PC-3 (cell line): ENCODE results near the gene TWNK. TPM values are rescaled to one million over a fixed set of nuclear protein-coding genes. Genes with fewer than 3 reads are reported as not detected.

Experiments
- ATAC-seq: fragments of 200-7000 bp; cut with Tn5 transposase; 2 replicates; pipeline ENCODE4 v1.9.1; 2020; ENCODE audit warnings: mild to moderate bottlenecking, moderate library complexity
- BruUV-seq: library from RNA; stranded (reverse); fragments of 400-500 nt; replicated peaks from 2 replicates; lab custom pipeline; 2021; lab: Mats Ljungman, UMichigan
- CTCF ChIA-PET: fragments of 300-600 bp; sonication (Branson Sonifier 250); formaldehyde crosslinking; loops from one replicate; lab custom pipeline; 2022; ENCODE audit warnings: antibody characterized with exemption; lab: Charles Lee
- POLR2A ChIA-PET: fragments of 300-600 bp; sonication (Branson Sonifier 250); formaldehyde crosslinking; loops from one replicate; lab custom pipeline; 2022; ENCODE audit warnings: antibody characterized with exemption; ENCODE audit not compliant: unreplicated experiment; lab: Charles Lee
- DNase-seq: peaks from one replicate; pipeline ENCODE4 v3.0.0-alpha.2; 2015
- H2AFZ ChIP-seq: fragments of 300-600 bp; sonication (generic); 2 replicates; pipeline ENCODE4 v1.6.0; 2016; ENCODE audit warnings: antibody characterized with exemption, low read length
- H3F3A ChIP-seq: fragments of 300-600 bp; sonication (generic); one replicate; pipeline ENCODE4 v1.6.0; 2017; ENCODE audit warnings: antibody characterized with exemption, low read length, control low read depth, mild to moderate bottlenecking; ENCODE audit not compliant: unreplicated experiment
- H3K27ac ChIP-seq: fragments of 300-600 bp; sonication (generic); 2 replicates; pipeline ENCODE4 v1.5.1; 2016; ENCODE audit warnings: mild to moderate bottlenecking, low read length
- H3K27me3 ChIP-seq: fragments of 300-600 bp; sonication (generic); 2 replicates; pipeline ENCODE4 v1.6.1; 2016; ENCODE audit warnings: low read length, mixed read lengths
- H3K36me3 ChIP-seq: fragments of 300-600 bp; sonication (generic); 2 replicates; pipeline ENCODE4 v1.6.1; 2016; ENCODE audit warnings: low read depth, mixed run types, low read length, mixed read lengths
- H3K4me1 ChIP-seq: fragments of 300-600 bp; sonication (generic); 2 replicates; pipeline ENCODE4 v1.5.1; 2016; ENCODE audit warnings: low read length; ENCODE audit not compliant: insufficient read depth
- H3K4me2 ChIP-seq: fragments of 300-600 bp; sonication (generic); 2 replicates; pipeline ENCODE4 v1.6.0; 2016; ENCODE audit warnings: low read length
- H3K4me3 ChIP-seq: fragments of 300-600 bp; sonication (generic); 2 replicates; pipeline ENCODE4 v1.5.1; 2016; ENCODE audit warnings: mild to moderate bottlenecking, low read length, mixed read lengths
- H3K79me2 ChIP-seq: fragments of 300-600 bp; sonication (generic); 2 replicates; pipeline ENCODE4 v1.6.1; 2017; ENCODE audit warnings: low read length, mixed read lengths
- H3K9ac ChIP-seq: fragments of 300-600 bp; sonication (generic); 2 replicates; pipeline ENCODE4 v1.6.0; 2016; ENCODE audit warnings: mild to moderate bottlenecking, low read length
- H3K9me2 ChIP-seq: fragments of 300-600 bp; sonication (generic); replicated peaks from 2 replicates; pipeline ENCODE4 v1.6.1; 2016; ENCODE audit warnings: mixed run types, low read length, mixed read lengths
- H3K9me3 ChIP-seq: fragments of 300-600 bp; sonication (generic); 2 replicates; pipeline ENCODE4 v1.6.1; 2016; ENCODE audit warnings: low read length, mixed read lengths
- H4K20me1 ChIP-seq: fragments of 300-600 bp; sonication (generic); 2 replicates; pipeline ENCODE4 v1.6.1; 2016; ENCODE audit warnings: low read length, mixed read lengths
- CTCF ChIP-seq: fragments of 300-600 bp; sonication (generic); conservative IDR thresholded peaks from 2 replicates; pipeline ENCODE4 v1.5.1; 2017; ENCODE audit warnings: antibody characterized with exemption, low read depth, mild to moderate bottlenecking, low read length
- EZH2 ChIP-seq: fragments of 300-600 bp; sonication (generic); IDR thresholded peaks from one replicate; pipeline ENCODE4 v1.6.1; 2017; ENCODE audit warnings: antibody characterized with exemption, mild to moderate bottlenecking, low read length; ENCODE audit not compliant: unreplicated experiment
- EZH2phosphoT487 ChIP-seq: fragments of 300-600 bp; sonication (generic); IDR thresholded peaks from 2 replicates; pipeline ENCODE4 v1.6.1; 2018; ENCODE audit warnings: mild to moderate bottlenecking, antibody characterized with exemption, low read length, borderline replicate concordance
- intact Hi-C: fragments of 100-400 bp; cut with micrococcal nuclease; formaldehyde crosslinking; loops from 2 replicates; pipeline ENCODE4 v1.9.0; 2023
- total RNA-seq: library from RNA; depleted of rRNA; stranded (reverse); fragments of >200 nt; gene quantifications from 2 replicates; pipeline ENCODE4 v1.2.3, GENCODE V29; 2014

Gene TWNK
- total RNA-seq, 1 experiment from 2014 or later, result 7.5 TPM

GRCh38 chr10:100942229-100942628, 45.1 kb upstream of the TWNK start:
- intact Hi-C loops, result no loop called here
- H3K9ac ChIP-seq, result no peak overlapping the region
- no peaks in the 10 kb centered on the region for H3K9me3 ChIP-seq
- peaks cover 32% of the 10 kb centered on the region for H3K36me3 ChIP-seq
- ATAC-seq (no peak), DNase-seq (no peak)
- POLR2A ChIA-PET, result no interaction called here
- H4K20me1 ChIP-seq, result no peaks in the 10 kb centered on the region
- H2AFZ ChIP-seq, result no peak overlapping the region
- no peak for TF ChIP-seq CTCF
- no peak for TF ChIP-seq EZH2
- no peak for TF ChIP-seq EZH2phosphoT487
- CTCF ChIA-PET, result no interaction called here
- H3K27me3 ChIP-seq, result no peaks in the 10 kb centered on the region
- no peaks in the 10 kb centered on the region for H3K79me2 ChIP-seq
- no peaks in the 10 kb centered on the region for H3K4me1 ChIP-seq
- H3K4me2 ChIP-seq, result no peak overlapping the region
- H3K9me2 ChIP-seq, result no peaks in the 10 kb centered on the region
- no peaks in the 10 kb centered on the region for H3F3A ChIP-seq
- no peak overlapping the region for H3K4me3 ChIP-seq
- no peak overlapping the region for H3K27ac ChIP-seq
- BruUV-seq, result no TSS peak

- Histone ChIP-seq H3K27ac (no peak overlapping the region), H3K4me2 (no peak overlapping the region), H3K4me1 (no peaks in the 10 kb centered on the region), H3K36me3 (peaks cover 33% of the 10 kb centered on the region), H3K9me2 (no peaks in the 10 kb centered on the region), H2AFZ (no peak overlapping the region), H3K27me3 (no peaks in the 10 kb centered on the region), H3F3A (no peaks in the 10 kb centered on the region), H3K79me2 (no peaks in the 10 kb centered on the region), H3K9me3 (no peaks in the 10 kb centered on the region), H3K4me3 (no peak overlapping the region), H4K20me1 (no peaks in the 10 kb centered on the region), H3K9ac (no peak overlapping the region)
- no TSS peak for BruUV-seq
- DNase-seq (no peak), ATAC-seq (no peak)
- CTCF ChIA-PET, result no interaction called here
- no peak for TF ChIP-seq CTCF
- no peak for TF ChIP-seq EZH2phosphoT487
- TF ChIP-seq EZH2, result no peak
- intact Hi-C loops, result no loop called here
- POLR2A ChIA-PET, result no interaction called here
These were observed 43.8 kb upstream of the TWNK start for GRCh38 chr10:100943508-100943907.

GRCh38 chr10:100945754-100946153, 41.6 kb upstream of the TWNK start:
- H3K9me2 ChIP-seq, result no peaks in the 10 kb centered on the region
- no peak overlapping the region for H3K4me3 ChIP-seq
- no peaks in the 10 kb centered on the region for H3K79me2 ChIP-seq
- no peaks in the 10 kb centered on the region for H3F3A ChIP-seq
- TF ChIP-seq EZH2phosphoT487 (no peak), EZH2 (no peak), CTCF (no peak)
- ATAC-seq (no peak), DNase-seq (no peak)
- H3K9me3 ChIP-seq, result no peaks in the 10 kb centered on the region
- ChIA-PET CTCF (no interaction called here), POLR2A (no interaction called here)
- BruUV-seq, result no TSS peak
- no peaks in the 10 kb centered on the region for H4K20me1 ChIP-seq
- H3K27ac ChIP-seq, result no peak overlapping the region
- no peak overlapping the region for H3K9ac ChIP-seq
- H3K4me1 ChIP-seq, result no peaks in the 10 kb centered on the region
- H3K36me3 ChIP-seq, result peaks cover 39% of the 10 kb centered on the region
- H3K4me2 ChIP-seq, result no peak overlapping the region
- intact Hi-C loops, result no loop called here
- H2AFZ ChIP-seq, result no peak overlapping the region
- no peaks in the 10 kb centered on the region for H3K27me3 ChIP-seq
